A549 (cell line): ENCODE results near the gene LIMK2.

Experiments
- JUN ChIP-seq, 2 experiments: fragments of >200 bp; sonication (Bioruptor Twin); formaldehyde crosslinking; IDR thresholded peaks; 2 replicates in 1 of 2; 3 replicates in 1 of 2; pipeline ENCODE4 v1.6.1; 2016 to 2017
- MYC ChIP-seq: IDR thresholded peaks from 2 replicates; pipeline ENCODE4 v1.6.1; 2012; ENCODE audit warnings: mild to moderate bottlenecking, inconsistent platforms, low read length, improper control_type of control experiment, borderline replicate concordance
- NFE2L2 ChIP-seq: fragments of 150-350 bp; conservative IDR thresholded peaks from 2 replicates; pipeline ENCODE4 v1.6.1; 2014; ENCODE audit warnings: low read length
- PHF8 ChIP-seq: fragments of 200-600 bp; sonication (generic); IDR thresholded peaks from 2 replicates; pipeline ENCODE4 v1.6.1; 2016; ENCODE audit warnings: low read depth, mild to moderate bottlenecking, antibody characterized with exemption, moderate library complexity, borderline replicate concordance
- POLR2A ChIP-seq: IDR thresholded peaks from 2 replicates; pipeline ENCODE4 v1.6.1; 2012; ENCODE audit warnings: mild to moderate bottlenecking, low read length
- TP53 ChIP-seq: fragments of 250-450 bp; sonication (Bioruptor Pico); IDR thresholded peaks from 2 replicates; pipeline ENCODE4 v1.5.0; 2021; ENCODE audit warnings: mild to moderate bottlenecking, moderate library complexity
- ZSCAN20 ChIP-seq: fragments of 250-450 bp; sonication (Bioruptor Pico); IDR thresholded peaks from 2 replicates; pipeline ENCODE4 v1.8.0; 2022; ENCODE audit warnings: mild to moderate bottlenecking, moderate library complexity
- TF ChIP-seq, protein P1 (sequence below): fragments of >200 bp; sonication (Bioruptor Twin); formaldehyde crosslinking; IDR thresholded peaks from 3 replicates; pipeline ENCODE4 v1.5.1; 2016
- TF ChIP-seq, protein P2 (sequence below): fragments of 200-600 bp; sonication (generic); IDR thresholded peaks from 2 replicates; pipeline ENCODE4 v1.6.1; 2016; ENCODE audit warnings: antibody characterized with exemption, mild to moderate bottlenecking, moderate library complexity
- TF ChIP-seq, protein P3 (sequence below): IDR thresholded peaks from 2 replicates; pipeline ENCODE4 v1.6.1; 2012; ENCODE audit warnings: low read depth, borderline replicate concordance

DNA sequence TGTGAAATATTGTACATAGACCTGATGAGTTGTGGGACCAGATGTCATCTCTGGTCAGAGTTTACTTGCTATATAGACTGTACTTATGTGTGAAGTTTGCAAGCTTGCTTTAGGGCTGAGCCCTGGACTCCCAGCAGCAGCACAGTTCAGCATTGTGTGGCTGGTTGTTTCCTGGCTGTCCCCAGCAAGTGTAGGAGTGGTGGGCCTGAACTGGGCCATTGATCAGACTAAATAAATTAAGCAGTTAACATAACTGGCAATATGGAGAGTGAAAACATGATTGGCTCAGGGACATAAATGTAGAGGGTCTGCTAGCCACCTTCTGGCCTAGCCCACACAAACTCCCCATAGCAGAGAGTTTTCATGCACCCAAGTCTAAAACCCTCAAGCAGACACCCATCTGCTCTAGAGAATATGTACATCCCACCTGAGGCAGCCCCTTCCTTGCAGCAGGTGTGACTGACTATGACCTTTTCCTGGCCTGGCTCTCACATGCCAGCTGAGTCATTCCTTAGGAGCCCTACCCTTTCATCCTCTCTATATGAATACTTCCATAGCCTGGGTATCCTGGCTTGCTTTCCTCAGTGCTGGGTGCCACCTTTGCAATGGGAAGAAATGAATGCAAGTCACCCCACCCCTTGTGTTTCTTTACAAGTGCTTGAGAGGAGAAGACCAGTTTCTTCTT is 67.9 kb downstream of the LIMK2 start:
- TF ChIP-seq ZSCAN20 (CRISPR knock-in tag) = no peak
- TF ChIP-seq MYC = no peak
- TF ChIP-seq NFE2L2 = no peak
- TF ChIP-seq, protein P1, sequence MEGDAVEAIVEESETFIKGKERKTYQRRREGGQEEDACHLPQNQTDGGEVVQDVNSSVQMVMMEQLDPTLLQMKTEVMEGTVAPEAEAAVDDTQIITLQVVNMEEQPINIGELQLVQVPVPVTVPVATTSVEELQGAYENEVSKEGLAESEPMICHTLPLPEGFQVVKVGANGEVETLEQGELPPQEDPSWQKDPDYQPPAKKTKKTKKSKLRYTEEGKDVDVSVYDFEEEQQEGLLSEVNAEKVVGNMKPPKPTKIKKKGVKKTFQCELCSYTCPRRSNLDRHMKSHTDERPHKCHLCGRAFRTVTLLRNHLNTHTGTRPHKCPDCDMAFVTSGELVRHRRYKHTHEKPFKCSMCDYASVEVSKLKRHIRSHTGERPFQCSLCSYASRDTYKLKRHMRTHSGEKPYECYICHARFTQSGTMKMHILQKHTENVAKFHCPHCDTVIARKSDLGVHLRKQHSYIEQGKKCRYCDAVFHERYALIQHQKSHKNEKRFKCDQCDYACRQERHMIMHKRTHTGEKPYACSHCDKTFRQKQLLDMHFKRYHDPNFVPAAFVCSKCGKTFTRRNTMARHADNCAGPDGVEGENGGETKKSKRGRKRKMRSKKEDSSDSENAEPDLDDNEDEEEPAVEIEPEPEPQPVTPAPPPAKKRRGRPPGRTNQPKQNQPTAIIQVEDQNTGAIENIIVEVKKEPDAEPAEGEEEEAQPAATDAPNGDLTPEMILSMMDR = no peak
- no peak for TF ChIP-seq POLR2A
- no peak for TF ChIP-seq JUN (IDR thresholded peaks at IDR 0.05)
- TF ChIP-seq, protein P2, sequence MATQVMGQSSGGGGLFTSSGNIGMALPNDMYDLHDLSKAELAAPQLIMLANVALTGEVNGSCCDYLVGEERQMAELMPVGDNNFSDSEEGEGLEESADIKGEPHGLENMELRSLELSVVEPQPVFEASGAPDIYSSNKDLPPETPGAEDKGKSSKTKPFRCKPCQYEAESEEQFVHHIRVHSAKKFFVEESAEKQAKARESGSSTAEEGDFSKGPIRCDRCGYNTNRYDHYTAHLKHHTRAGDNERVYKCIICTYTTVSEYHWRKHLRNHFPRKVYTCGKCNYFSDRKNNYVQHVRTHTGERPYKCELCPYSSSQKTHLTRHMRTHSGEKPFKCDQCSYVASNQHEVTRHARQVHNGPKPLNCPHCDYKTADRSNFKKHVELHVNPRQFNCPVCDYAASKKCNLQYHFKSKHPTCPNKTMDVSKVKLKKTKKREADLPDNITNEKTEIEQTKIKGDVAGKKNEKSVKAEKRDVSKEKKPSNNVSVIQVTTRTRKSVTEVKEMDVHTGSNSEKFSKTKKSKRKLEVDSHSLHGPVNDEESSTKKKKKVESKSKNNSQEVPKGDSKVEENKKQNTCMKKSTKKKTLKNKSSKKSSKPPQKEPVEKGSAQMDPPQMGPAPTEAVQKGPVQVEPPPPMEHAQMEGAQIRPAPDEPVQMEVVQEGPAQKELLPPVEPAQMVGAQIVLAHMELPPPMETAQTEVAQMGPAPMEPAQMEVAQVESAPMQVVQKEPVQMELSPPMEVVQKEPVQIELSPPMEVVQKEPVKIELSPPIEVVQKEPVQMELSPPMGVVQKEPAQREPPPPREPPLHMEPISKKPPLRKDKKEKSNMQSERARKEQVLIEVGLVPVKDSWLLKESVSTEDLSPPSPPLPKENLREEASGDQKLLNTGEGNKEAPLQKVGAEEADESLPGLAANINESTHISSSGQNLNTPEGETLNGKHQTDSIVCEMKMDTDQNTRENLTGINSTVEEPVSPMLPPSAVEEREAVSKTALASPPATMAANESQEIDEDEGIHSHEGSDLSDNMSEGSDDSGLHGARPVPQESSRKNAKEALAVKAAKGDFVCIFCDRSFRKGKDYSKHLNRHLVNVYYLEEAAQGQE = no peak
- TF ChIP-seq, protein P3, sequence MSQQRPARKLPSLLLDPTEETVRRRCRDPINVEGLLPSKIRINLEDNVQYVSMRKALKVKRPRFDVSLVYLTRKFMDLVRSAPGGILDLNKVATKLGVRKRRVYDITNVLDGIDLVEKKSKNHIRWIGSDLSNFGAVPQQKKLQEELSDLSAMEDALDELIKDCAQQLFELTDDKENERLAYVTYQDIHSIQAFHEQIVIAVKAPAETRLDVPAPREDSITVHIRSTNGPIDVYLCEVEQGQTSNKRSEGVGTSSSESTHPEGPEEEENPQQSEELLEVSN = no peak
- TF ChIP-seq TP53 (CRISPR knock-in tag) = no peak
- no peak for TF ChIP-seq PHF8
